A673 (cell line): ENCODE measurements around the gene TUBB.

ENCODE experiments used
- CTCF ChIP-seq: fragments of 300-800, 200-600 bp; sonication (generic); conservative IDR thresholded peaks from 2 replicates; pipeline ENCODE4 v1.5.1; 2017; ENCODE audit warnings: low read depth, mild to moderate bottlenecking, antibody characterized with exemption, low read length, moderate library complexity, mixed read lengths
- EZH2 ChIP-seq: fragments of 200-600 bp; sonication (generic); IDR thresholded peaks from 2 replicates; pipeline ENCODE4 v1.6.1; 2017; ENCODE audit warnings: borderline replicate concordance, low read depth, mild to moderate bottlenecking, mixed read lengths, antibody characterized with exemption, low read length; ENCODE audit not compliant: poor library complexity, severe bottlenecking

GRCh38 chr6:30750379-30750668 is 30.2 kb downstream of the TUBB start:
- TF ChIP-seq CTCF (no peak), EZH2 (no peak)
